WTC11 (cell line): ENCODE measurements around the gene TMEM175.

Experiments used
- AFF4 ChIP-seq: sonication (generic); formaldehyde crosslinking; IDR thresholded peaks from 2 replicates; pipeline ENCODE4 v1.8.1; 2023; ENCODE audit warnings: mild to moderate bottlenecking, missing genetic modification reagents, borderline replicate concordance
- ELF4 ChIP-seq: sonication (generic); formaldehyde crosslinking; IDR thresholded peaks from 2 replicates; pipeline ENCODE4 v1.8.1; 2022; ENCODE audit warnings: low read depth, mild to moderate bottlenecking, moderate library complexity, missing genetic modification reagents
- FOXJ3 ChIP-seq: sonication (generic); formaldehyde crosslinking; IDR thresholded peaks from 2 replicates; pipeline ENCODE4 v1.9.0; 2021; ENCODE audit warnings: missing genetic modification reagents, mild to moderate bottlenecking, borderline replicate concordance
- FOXP1 ChIP-seq: sonication (generic); formaldehyde crosslinking; IDR thresholded peaks from 2 replicates; pipeline ENCODE4 v1.8.0; 2022; ENCODE audit warnings: missing genetic modification reagents, mild to moderate bottlenecking, moderate library complexity, borderline replicate concordance
- NR1H2 ChIP-seq: sonication (generic); formaldehyde crosslinking; IDR thresholded peaks from 2 replicates; pipeline ENCODE4 v1.9.0; 2021; ENCODE audit warnings: mild to moderate bottlenecking, moderate library complexity, missing genetic modification reagents
- SMAD3 ChIP-seq: sonication (generic); formaldehyde crosslinking; IDR thresholded peaks from 2 replicates; pipeline ENCODE4 v1.8.0; 2022; ENCODE audit warnings: missing genetic modification reagents, mild to moderate bottlenecking, borderline replicate concordance
- TP53 ChIP-seq: sonication (generic); formaldehyde crosslinking; IDR thresholded peaks from 2 replicates; pipeline ENCODE4 v1.8.1; 2023; ENCODE audit warnings: mild to moderate bottlenecking, missing genetic modification reagents
- ZNF416 ChIP-seq: fragments of 250-450 bp; sonication (Bioruptor Pico); IDR thresholded peaks from 2 replicates; pipeline ENCODE4 v1.9.0; 2021; ENCODE audit warnings: mild to moderate bottlenecking, inconsistent platforms
- TF ChIP-seq, protein P1 (sequence below): fragments of 200-600 bp; IDR thresholded peaks from 2 replicates; pipeline ENCODE4 v1.8.0; 2022; ENCODE audit warnings: antibody characterized with exemption
- TF ChIP-seq, protein P2 (sequence below): fragments of 250-450 bp; sonication (Bioruptor Pico); IDR thresholded peaks from 2 replicates; pipeline ENCODE4 v1.9.0; 2021; ENCODE audit warnings: mild to moderate bottlenecking
- TF ChIP-seq, protein P3 (sequence below): sonication (generic); formaldehyde crosslinking; conservative IDR thresholded peaks from 2 replicates; pipeline ENCODE4 v1.8.1; 2023; ENCODE audit warnings: mild to moderate bottlenecking, low read depth, missing genetic modification reagents, moderate library complexity
- TF ChIP-seq, protein P4 (sequence below): sonication (generic); formaldehyde crosslinking; IDR thresholded peaks from 2 replicates; pipeline ENCODE4 v1.8.1; 2022; ENCODE audit warnings: mild to moderate bottlenecking, missing genetic modification reagents, moderate library complexity, borderline replicate concordance

DNA sequence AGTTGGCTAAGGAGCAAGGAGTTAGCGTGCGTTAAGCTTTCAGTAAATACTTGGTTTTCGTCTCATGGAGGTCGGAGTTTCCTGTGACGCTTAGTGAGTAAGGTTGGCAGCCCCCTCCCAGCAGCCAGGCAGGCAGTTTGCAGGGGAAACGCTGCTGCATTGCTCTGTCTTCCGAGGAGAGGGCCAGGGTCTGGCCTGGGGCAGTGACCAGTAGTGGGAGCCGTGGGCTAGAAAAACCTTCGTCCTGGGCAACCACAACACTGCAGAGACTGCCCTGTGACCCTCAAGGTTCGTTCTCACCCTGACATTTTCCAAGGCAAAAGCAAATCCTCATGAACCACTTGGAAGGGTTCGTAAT, 432 bp downstream of the TMEM175 start:
- no peak for TF ChIP-seq NR1H2
- TF ChIP-seq, protein P1, sequence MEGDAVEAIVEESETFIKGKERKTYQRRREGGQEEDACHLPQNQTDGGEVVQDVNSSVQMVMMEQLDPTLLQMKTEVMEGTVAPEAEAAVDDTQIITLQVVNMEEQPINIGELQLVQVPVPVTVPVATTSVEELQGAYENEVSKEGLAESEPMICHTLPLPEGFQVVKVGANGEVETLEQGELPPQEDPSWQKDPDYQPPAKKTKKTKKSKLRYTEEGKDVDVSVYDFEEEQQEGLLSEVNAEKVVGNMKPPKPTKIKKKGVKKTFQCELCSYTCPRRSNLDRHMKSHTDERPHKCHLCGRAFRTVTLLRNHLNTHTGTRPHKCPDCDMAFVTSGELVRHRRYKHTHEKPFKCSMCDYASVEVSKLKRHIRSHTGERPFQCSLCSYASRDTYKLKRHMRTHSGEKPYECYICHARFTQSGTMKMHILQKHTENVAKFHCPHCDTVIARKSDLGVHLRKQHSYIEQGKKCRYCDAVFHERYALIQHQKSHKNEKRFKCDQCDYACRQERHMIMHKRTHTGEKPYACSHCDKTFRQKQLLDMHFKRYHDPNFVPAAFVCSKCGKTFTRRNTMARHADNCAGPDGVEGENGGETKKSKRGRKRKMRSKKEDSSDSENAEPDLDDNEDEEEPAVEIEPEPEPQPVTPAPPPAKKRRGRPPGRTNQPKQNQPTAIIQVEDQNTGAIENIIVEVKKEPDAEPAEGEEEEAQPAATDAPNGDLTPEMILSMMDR, result no peak
- TF ChIP-seq, protein P2, sequence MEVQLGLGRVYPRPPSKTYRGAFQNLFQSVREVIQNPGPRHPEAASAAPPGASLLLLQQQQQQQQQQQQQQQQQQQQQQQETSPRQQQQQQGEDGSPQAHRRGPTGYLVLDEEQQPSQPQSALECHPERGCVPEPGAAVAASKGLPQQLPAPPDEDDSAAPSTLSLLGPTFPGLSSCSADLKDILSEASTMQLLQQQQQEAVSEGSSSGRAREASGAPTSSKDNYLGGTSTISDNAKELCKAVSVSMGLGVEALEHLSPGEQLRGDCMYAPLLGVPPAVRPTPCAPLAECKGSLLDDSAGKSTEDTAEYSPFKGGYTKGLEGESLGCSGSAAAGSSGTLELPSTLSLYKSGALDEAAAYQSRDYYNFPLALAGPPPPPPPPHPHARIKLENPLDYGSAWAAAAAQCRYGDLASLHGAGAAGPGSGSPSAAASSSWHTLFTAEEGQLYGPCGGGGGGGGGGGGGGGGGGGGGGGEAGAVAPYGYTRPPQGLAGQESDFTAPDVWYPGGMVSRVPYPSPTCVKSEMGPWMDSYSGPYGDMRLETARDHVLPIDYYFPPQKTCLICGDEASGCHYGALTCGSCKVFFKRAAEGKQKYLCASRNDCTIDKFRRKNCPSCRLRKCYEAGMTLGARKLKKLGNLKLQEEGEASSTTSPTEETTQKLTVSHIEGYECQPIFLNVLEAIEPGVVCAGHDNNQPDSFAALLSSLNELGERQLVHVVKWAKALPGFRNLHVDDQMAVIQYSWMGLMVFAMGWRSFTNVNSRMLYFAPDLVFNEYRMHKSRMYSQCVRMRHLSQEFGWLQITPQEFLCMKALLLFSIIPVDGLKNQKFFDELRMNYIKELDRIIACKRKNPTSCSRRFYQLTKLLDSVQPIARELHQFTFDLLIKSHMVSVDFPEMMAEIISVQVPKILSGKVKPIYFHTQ (CRISPR knock-in tag), result no peak
- TF ChIP-seq ZNF416 (CRISPR knock-in tag), result no peak
- TF ChIP-seq, protein P3, sequence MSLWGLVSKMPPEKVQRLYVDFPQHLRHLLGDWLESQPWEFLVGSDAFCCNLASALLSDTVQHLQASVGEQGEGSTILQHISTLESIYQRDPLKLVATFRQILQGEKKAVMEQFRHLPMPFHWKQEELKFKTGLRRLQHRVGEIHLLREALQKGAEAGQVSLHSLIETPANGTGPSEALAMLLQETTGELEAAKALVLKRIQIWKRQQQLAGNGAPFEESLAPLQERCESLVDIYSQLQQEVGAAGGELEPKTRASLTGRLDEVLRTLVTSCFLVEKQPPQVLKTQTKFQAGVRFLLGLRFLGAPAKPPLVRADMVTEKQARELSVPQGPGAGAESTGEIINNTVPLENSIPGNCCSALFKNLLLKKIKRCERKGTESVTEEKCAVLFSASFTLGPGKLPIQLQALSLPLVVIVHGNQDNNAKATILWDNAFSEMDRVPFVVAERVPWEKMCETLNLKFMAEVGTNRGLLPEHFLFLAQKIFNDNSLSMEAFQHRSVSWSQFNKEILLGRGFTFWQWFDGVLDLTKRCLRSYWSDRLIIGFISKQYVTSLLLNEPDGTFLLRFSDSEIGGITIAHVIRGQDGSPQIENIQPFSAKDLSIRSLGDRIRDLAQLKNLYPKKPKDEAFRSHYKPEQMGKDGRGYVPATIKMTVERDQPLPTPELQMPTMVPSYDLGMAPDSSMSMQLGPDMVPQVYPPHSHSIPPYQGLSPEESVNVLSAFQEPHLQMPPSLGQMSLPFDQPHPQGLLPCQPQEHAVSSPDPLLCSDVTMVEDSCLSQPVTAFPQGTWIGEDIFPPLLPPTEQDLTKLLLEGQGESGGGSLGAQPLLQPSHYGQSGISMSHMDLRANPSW, result no peak
- TF ChIP-seq ELF4 (CRISPR knock-in tag), result no peak
- TF ChIP-seq FOXJ3 (CRISPR knock-in tag), result no peak
- TF ChIP-seq AFF4, result no peak
- TF ChIP-seq SMAD3, result no peak
- no peak for TF ChIP-seq FOXP1
- TF ChIP-seq TP53 (CRISPR knock-in tag), result no peak
- TF ChIP-seq, protein P4, sequence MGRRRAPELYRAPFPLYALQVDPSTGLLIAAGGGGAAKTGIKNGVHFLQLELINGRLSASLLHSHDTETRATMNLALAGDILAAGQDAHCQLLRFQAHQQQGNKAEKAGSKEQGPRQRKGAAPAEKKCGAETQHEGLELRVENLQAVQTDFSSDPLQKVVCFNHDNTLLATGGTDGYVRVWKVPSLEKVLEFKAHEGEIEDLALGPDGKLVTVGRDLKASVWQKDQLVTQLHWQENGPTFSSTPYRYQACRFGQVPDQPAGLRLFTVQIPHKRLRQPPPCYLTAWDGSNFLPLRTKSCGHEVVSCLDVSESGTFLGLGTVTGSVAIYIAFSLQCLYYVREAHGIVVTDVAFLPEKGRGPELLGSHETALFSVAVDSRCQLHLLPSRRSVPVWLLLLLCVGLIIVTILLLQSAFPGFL (CRISPR knock-in tag), result no peak
